OCI-LY1 (cell line): ENCODE results near the gene GRID2.

Experiments used
- H2AFZ ChIP-seq: fragments of 200-600 bp; sonication (generic), shearing (Covaris generic); 2 replicates; pipeline ENCODE4 v1.6.0; 2014; ENCODE audit warnings: antibody characterized with exemption, mild to moderate bottlenecking, low read length
- H3F3A ChIP-seq: fragments of 200-600 bp; sonication (generic), shearing (Covaris generic); 2 replicates; pipeline ENCODE4 v1.6.0; 2014; ENCODE audit warnings: mild to moderate bottlenecking, antibody characterized with exemption, low read length, moderate library complexity; ENCODE audit not compliant: insufficient read depth
- H3K27ac ChIP-seq: fragments of 200-600 bp; sonication (generic); 2 replicates; pipeline ENCODE4 v1.5.1; 2014; ENCODE audit warnings: low read length, mixed run types, mild to moderate bottlenecking, low read depth; ENCODE audit not compliant: poor library complexity, severe bottlenecking
- H3K27me3 ChIP-seq: fragments of 200-600 bp; sonication (generic); 2 replicates; pipeline ENCODE4 v1.6.0; 2014; ENCODE audit warnings: antibody characterized with exemption, mild to moderate bottlenecking, low read length, moderate library complexity; ENCODE audit not compliant: insufficient read depth
- H3K36me3 ChIP-seq: fragments of 200-600 bp; sonication (generic); 2 replicates; pipeline ENCODE4 v1.6.1; 2014; ENCODE audit warnings: mild to moderate bottlenecking, antibody characterized with exemption, low read length, moderate library complexity, mixed read lengths; ENCODE audit not compliant: insufficient read depth
- H3K4me1 ChIP-seq: fragments of 200-600 bp; sonication (generic); 2 replicates; pipeline ENCODE4 v1.5.1; 2014; ENCODE audit warnings: mild to moderate bottlenecking, low read length, moderate library complexity; ENCODE audit not compliant: insufficient read depth, severe bottlenecking
- H3K4me2 ChIP-seq: fragments of 200-600 bp; sonication (generic), shearing (Covaris generic); 2 replicates; pipeline ENCODE4 v1.6.1; 2014; ENCODE audit warnings: low read length
- H3K4me3 ChIP-seq: fragments of 200-600 bp; sonication (generic); 2 replicates; pipeline ENCODE4 v1.5.1; 2014; ENCODE audit warnings: low read length, low read depth, mild to moderate bottlenecking, mixed read lengths; ENCODE audit not compliant: poor library complexity, severe bottlenecking
- H3K79me2 ChIP-seq: fragments of 200-600 bp; shearing (Covaris generic); 2 replicates; pipeline ENCODE4 v1.6.1; 2016; ENCODE audit warnings: mixed run types, low read length, mixed read lengths; ENCODE audit not compliant: insufficient read depth
- H3K9ac ChIP-seq: fragments of 200-600 bp; sonication (generic), shearing (Covaris generic); 2 replicates; pipeline ENCODE4 v1.6.1; 2014; ENCODE audit warnings: mild to moderate bottlenecking, low read length, mixed read lengths
- H3K9me2 ChIP-seq: fragments of 200-600 bp; sonication (generic), shearing (Covaris generic); 2 replicates; pipeline ENCODE4 v1.6.1; 2014; ENCODE audit warnings: low read depth, mild to moderate bottlenecking, low read length, mixed read lengths
- H3K9me3 ChIP-seq: fragments of 200-600 bp; shearing (Covaris generic); 2 replicates; pipeline ENCODE4 v1.6.1; 2014; ENCODE audit warnings: low read length, mixed read lengths
- H4K20me1 ChIP-seq: fragments of 200-600 bp; sonication (generic), shearing (Covaris generic); 2 replicates; pipeline ENCODE4 v1.6.0; 2016; ENCODE audit warnings: mild to moderate bottlenecking, low read length; ENCODE audit not compliant: insufficient read depth
- EZH2 ChIP-seq: fragments of 200-600 bp; sonication (generic), shearing (Covaris generic); IDR thresholded peaks from 2 replicates; pipeline ENCODE4 v1.8.0; 2017; ENCODE audit warnings: borderline replicate concordance, mixed run types, mild to moderate bottlenecking, antibody characterized with exemption, low read length, moderate library complexity, mixed read lengths
- TF ChIP-seq, protein P1 (sequence below): fragments of 200-600 bp; sonication (generic), shearing (Covaris generic); IDR thresholded peaks from 2 replicates; pipeline ENCODE4 v1.5.1; 2017; ENCODE audit warnings: mild to moderate bottlenecking, antibody characterized with exemption, low read length, moderate library complexity, mixed read lengths

The GRID2 gene

DNA sequence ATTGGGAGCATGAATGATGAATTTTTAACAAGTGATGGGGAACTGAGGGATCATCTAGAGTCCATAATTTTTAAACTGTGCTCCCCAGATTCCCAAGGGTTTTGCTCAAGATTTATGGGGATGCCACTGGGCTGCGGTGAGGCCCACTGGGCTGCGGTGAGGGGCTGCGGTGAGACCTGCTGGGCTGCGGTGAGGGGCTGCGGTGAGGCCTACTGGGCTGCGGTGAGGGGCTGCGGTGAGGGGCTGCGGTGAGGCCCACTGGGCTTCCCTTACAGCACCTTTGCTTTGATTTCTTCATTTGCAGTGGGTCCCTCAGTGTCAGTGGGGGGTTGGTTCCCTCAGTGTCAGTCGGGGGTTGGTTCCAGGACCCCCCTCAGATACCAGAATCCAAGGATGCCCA, 1477.4 kb downstream of the GRID2 start:
- no peaks in the 10 kb centered on the region; the same call in 1 of the 2 replicates for H3K27me3 ChIP-seq
- TF ChIP-seq EZH2: no peak
- TF ChIP-seq, protein P1, sequence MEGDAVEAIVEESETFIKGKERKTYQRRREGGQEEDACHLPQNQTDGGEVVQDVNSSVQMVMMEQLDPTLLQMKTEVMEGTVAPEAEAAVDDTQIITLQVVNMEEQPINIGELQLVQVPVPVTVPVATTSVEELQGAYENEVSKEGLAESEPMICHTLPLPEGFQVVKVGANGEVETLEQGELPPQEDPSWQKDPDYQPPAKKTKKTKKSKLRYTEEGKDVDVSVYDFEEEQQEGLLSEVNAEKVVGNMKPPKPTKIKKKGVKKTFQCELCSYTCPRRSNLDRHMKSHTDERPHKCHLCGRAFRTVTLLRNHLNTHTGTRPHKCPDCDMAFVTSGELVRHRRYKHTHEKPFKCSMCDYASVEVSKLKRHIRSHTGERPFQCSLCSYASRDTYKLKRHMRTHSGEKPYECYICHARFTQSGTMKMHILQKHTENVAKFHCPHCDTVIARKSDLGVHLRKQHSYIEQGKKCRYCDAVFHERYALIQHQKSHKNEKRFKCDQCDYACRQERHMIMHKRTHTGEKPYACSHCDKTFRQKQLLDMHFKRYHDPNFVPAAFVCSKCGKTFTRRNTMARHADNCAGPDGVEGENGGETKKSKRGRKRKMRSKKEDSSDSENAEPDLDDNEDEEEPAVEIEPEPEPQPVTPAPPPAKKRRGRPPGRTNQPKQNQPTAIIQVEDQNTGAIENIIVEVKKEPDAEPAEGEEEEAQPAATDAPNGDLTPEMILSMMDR: no peak
- H3K36me3 ChIP-seq: no peaks in the 10 kb centered on the region
- H4K20me1 ChIP-seq: no peaks in the 10 kb centered on the region
- no peak overlapping the region for H2AFZ ChIP-seq
- H3K27ac ChIP-seq: no peak overlapping the region
- H3K9ac ChIP-seq: no peak overlapping the region
- no peaks in the 10 kb centered on the region for H3K4me1 ChIP-seq
- no peaks in the 10 kb centered on the region for H3K79me2 ChIP-seq
- H3K9me3 ChIP-seq: no peaks in the 10 kb centered on the region
- no peaks in the 10 kb centered on the region for H3F3A ChIP-seq
- H3K4me3 ChIP-seq: no peak overlapping the region
- no peaks in the 10 kb centered on the region for H3K9me2 ChIP-seq
- no peak overlapping the region for H3K4me2 ChIP-seq

DNA sequence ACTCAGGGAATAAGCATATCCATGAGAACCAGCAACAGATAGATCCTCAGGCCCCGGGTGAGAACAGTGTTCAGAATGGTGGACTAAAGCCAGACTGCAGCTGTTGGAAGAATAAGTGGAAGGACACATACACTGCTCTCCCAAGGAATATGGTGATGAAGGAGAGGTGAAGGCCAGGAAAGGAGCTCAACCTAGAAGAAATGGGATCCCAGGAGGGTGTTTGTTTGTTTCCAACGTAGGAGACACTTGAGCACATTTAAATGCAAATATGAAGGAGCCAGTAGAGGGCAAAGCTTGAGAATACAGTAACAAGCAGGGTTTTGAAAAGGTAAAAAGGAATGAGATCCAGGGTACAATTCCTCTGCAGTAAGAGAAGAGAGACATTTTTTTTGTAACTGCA, 1482.4 kb downstream of the GRID2 start:
- Histone ChIP-seq H3K4me3 (no peak overlapping the region), H3K4me1 (no peaks in the 10 kb centered on the region), H2AFZ (no peak overlapping the region), H4K20me1 (no peaks in the 10 kb centered on the region), H3K79me2 (no peaks in the 10 kb centered on the region), H3K27ac (no peak overlapping the region), H3K9me2 (no peaks in the 10 kb centered on the region), H3K9ac (no peak overlapping the region), H3K27me3 (no peaks in the 10 kb centered on the region), H3K4me2 (no peak overlapping the region), H3K36me3 (no peaks in the 10 kb centered on the region), H3K9me3 (no peaks in the 10 kb centered on the region), H3F3A (no peaks in the 10 kb centered on the region; the same call in 1 of the 2 replicates)
- TF ChIP-seq, protein P1: no peak
- no peak for TF ChIP-seq EZH2

DNA sequence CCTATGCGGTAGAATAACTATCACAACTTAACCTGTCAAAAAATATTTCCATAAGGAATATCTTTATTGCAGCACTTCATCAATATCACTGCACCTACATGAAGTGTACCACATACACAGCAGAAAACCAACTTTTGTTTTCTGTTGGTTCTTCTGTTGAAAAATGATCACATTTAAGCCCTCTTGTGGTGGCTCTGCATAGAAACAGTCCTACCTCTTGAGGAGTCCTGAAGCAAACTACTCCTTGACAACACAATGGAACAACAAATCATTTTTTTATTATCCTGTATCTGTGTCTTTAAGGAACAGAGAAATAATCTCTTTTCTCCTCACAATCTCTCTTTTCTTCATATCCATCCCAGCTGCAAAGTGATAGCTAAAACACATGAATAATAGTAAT, 1484.9 kb downstream of the GRID2 start:
- H3K9me2 ChIP-seq: no peaks in the 10 kb centered on the region
- H3K4me1 ChIP-seq: no peaks in the 10 kb centered on the region
- H3K36me3 ChIP-seq: no peaks in the 10 kb centered on the region
- no peaks in the 10 kb centered on the region for H3K79me2 ChIP-seq
- H3K27me3 ChIP-seq: no peaks in the 10 kb centered on the region
- no peaks in the 10 kb centered on the region; the same call in 1 of the 2 replicates for H3F3A ChIP-seq
- H4K20me1 ChIP-seq: no peaks in the 10 kb centered on the region
- H3K27ac ChIP-seq: no peak overlapping the region
- H2AFZ ChIP-seq: no peak overlapping the region
- H3K4me3 ChIP-seq: no peak overlapping the region
- no peak overlapping the region for H3K4me2 ChIP-seq
- no peaks in the 10 kb centered on the region for H3K9me3 ChIP-seq
- H3K9ac ChIP-seq: no peak overlapping the region
- TF ChIP-seq EZH2: no peak
- TF ChIP-seq, protein P1: peak; percentile 54
